Activated naive CD4-positive, alpha-beta T cell treated with anti-CD3 and anti-CD28 coated beads for 36 hours (primary cell): Measurements from ENCODE around the gene PTGIS. TPM values are rescaled to one million over a fixed set of nuclear protein-coding genes. Genes with fewer than 3 reads are reported as not detected.

ENCODE experiments used
- CTCF ChIA-PET: fragments of 350-600 bp; sonication (Branson Sonifier 250); formaldehyde crosslinking; loops from one replicate; lab custom pipeline; 2021; ENCODE audit warnings: antibody characterized with exemption; lab: Charles Lee
- DNase-seq: peaks from one replicate; pipeline ENCODE4 v3.0.0-alpha.2; 2020
- H3K27ac Mint-ChIP-seq: one replicate; pipeline ENCODE4 v1.8.0; 2021; ENCODE audit warnings: mild to moderate bottlenecking, mixed read lengths
- H3K27me3 Mint-ChIP-seq: one replicate; pipeline ENCODE4 v1.8.0; 2021; ENCODE audit warnings: low read depth, mixed read lengths
- H3K36me3 Mint-ChIP-seq: one replicate; pipeline ENCODE4 v1.8.0; 2021; ENCODE audit warnings: low read depth, mixed read lengths
- H3K4me1 Mint-ChIP-seq: one replicate; pipeline ENCODE4 v1.8.0; 2021; ENCODE audit warnings: low read depth, mixed read lengths
- H3K4me3 Mint-ChIP-seq: one replicate; pipeline ENCODE4 v1.8.0; 2021; ENCODE audit warnings: mild to moderate bottlenecking, moderate library complexity, mixed read lengths
- H3K9me3 Mint-ChIP-seq: one replicate; pipeline ENCODE4 v1.8.0; 2021; ENCODE audit warnings: mixed read lengths
- intact Hi-C: fragments of 100-400 bp; cut with micrococcal nuclease; formaldehyde crosslinking; loops from one replicate; pipeline ENCODE4 v1.15.1; 2023
- total RNA-seq, 2 experiments: library from RNA; stranded (reverse); gene quantifications; one replicate each; pipeline ENCODE4 v1.2.3, GENCODE V29; 2021

Gene PTGIS
- total RNA-seq, 2 experiments from 2014 or later: not detected

DNA sequence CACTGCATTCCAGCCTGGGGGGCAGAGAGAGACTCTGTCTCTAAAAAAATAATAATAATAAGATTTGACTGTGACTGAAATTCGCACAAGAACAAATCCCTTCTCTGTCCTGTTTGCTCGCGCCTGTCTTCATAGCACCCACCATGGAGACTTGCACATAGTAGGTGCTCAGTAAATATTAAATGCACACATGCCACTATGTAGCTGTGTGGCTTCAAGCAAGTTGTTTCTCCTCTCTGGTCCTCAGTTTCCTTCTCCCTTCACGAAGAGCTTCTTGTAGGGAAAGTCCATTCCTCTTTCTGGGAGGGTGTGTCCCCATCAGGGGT, 15.4 kb upstream of the PTGIS start:
- Mint-ChIP-seq H3K4me1 (no peaks in the 10 kb centered on the region), H3K27ac (no peak overlapping the region), H3K9me3 (peaks cover 5% of the 10 kb centered on the region), H3K4me3 (no peak overlapping the region), H3K27me3 (peaks cover 8% of the 10 kb centered on the region), H3K36me3 (no peaks in the 10 kb centered on the region)
- DNase-seq: no peak
- intact Hi-C loops: no loop called here
- CTCF ChIA-PET: no interaction called here

DNA sequence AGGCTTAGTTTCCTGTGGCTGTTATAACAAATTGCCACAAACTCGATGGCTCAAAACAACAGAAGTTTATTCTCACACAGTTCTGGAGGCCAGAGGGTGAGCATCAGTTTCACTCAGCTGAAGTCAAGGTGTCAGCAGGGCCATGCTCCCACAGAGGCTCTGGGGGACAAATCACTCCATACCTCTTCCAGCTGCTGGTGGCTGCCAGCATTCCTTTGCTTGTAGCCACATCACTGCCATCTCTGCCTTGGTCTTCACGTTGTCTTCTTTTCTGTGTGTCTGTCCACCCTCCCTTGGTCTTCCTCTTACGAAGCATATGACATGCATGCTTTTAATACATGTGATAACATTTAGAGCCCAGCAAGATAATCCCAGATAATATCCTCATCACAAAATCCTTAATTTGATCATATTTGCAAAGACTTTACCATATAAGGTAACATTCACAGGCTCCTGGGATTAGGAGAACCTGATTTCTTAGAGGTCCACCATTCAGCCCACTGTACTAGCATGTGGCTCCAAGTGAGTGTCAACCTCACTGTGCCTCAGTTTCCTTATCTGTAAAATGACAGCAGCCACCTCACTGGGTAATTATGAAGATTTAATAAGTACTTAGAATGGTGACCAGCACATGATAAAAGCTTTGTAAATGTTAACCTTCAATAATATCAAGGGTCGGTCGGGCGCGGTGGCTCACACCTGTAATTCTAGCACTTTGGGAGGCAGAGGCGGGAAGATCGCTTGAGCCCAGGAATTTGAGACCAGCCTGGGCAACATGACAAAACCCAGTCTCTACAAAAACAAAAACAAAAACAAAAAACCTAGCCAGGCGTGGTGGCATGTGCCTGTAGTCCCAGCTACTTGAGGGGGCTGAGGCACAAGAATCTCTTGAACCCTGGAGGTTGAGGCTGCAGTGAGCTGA, 14.7 kb upstream of the PTGIS start:
- Mint-ChIP-seq H3K27ac (no peak overlapping the region), H3K4me1 (no peaks in the 10 kb centered on the region), H3K36me3 (no peaks in the 10 kb centered on the region)

DNA sequence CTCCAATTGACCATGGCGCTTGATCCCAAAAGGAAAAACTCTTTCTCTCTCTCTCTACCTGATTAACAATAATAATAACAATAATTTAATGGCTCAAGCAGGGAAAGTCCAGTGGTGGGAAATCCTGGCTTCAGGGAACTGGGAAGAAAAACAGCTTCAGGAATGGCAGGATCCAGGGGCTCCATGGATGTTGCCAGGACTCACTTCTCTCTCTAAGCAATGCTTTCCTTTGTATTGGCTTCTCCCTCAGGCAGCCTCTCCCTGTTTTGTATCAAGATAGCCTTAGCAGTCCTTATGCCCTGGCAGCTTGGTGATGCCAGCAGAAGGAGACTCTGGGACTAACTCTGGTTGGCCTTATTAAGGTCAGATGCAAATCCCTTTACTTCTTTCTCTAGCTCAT, 13.5 kb upstream of the PTGIS start:
- CTCF ChIA-PET: no interaction called here
- no peak overlapping the region for H3K27ac Mint-ChIP-seq

More for the DNA sequence above, 14.7 kb upstream of the PTGIS start:
- DNase-seq: no peak
- Mint-ChIP-seq H3K9me3 (peaks cover 5% of the 10 kb centered on the region), H3K27me3 (peaks cover 8% of the 10 kb centered on the region), H3K4me3 (no peak overlapping the region)
- intact Hi-C loops: no loop called here
- CTCF ChIA-PET: interaction anchor here (0.8 kb wide), 1 partner anchor 26 kb away, joined by 4 read pairs; no protein-coding TSS in a partner anchor

DNA sequence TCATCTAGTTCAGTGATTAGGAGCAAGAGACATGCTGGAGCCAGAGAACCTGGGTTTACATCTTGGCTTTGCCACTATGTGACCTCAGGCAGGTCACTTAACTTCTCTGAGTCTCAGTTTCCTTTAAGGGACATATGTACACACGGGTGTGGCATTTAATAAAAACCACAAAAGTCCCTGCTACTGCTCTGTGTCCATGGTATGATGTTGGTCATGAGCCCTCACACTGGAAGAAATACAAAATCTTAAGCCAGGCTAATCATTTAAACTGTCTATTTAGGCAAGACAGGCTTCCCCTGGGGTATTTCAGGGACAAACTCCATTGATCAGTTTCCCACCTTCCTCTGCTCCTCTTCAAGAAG, 12.9 kb upstream of the PTGIS start:
- Mint-ChIP-seq H3K4me3 (no peak overlapping the region), H3K9me3 (peaks cover 9% of the 10 kb centered on the region), H3K27ac (no peak overlapping the region), H3K4me1 (no peaks in the 10 kb centered on the region), H3K27me3 (peaks cover 8% of the 10 kb centered on the region), H3K36me3 (no peaks in the 10 kb centered on the region)
- no peak for DNase-seq
- intact Hi-C loops: no loop called here
- CTCF ChIA-PET: no interaction called here

More for the DNA sequence above, 13.5 kb upstream of the PTGIS start:
- Mint-ChIP-seq H3K27me3 (peaks cover 8% of the 10 kb centered on the region), H3K9me3 (peaks cover 7% of the 10 kb centered on the region), H3K4me1 (no peaks in the 10 kb centered on the region), H3K36me3 (no peaks in the 10 kb centered on the region), H3K4me3 (no peak overlapping the region)
- intact Hi-C loops: no loop called here
- no peak for DNase-seq

DNA sequence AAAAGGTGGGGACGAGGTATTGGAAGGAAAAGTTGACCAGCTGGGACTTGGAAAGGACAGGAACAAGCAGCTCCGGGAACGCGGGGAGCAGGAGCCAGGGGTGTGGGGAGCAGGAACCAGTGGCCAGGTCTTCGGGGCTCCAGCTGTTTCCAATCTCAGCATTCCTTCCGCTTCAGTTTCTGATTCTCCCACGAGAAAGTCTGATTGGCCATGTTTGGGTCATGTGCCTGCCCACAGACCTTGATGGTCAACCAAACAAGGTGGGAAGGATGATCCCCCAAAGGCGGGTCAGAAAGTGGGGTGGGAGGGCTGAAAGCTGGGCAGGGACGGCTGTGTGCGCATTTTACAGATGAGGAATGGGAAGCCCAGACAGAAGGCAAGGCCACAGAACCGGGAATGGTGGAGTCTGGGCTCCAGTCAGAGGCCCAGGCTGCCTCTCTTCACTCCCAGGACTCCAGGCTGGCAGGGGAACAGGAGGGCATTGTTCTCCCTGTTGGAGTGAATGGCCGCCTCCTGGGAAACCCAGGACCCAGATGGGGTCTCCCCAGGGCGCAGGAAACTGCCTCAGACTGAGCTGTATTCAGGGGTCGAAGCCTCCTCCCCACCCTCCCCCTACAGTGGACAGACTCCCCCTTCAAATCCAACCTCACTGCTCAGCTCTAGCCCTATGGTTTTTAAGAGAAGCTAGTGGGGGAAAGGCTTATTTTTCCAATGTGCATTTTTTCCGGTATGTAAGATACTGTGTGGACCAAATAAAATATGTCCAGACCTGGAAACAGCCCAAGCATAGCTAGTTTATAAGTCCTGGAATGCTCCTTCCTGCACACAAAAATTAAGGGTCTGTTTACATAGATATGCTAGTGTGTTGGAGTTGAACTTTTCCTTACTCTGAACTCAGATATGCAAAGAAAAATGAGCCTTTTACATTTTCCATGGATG, 12.2 kb upstream of the PTGIS start:
- H3K27me3 Mint-ChIP-seq: peaks cover 8% of the 10 kb centered on the region
- peaks cover 9% of the 10 kb centered on the region for H3K9me3 Mint-ChIP-seq
- no peak overlapping the region for H3K27ac Mint-ChIP-seq
- no peaks in the 10 kb centered on the region for H3K36me3 Mint-ChIP-seq
- H3K4me3 Mint-ChIP-seq: no peak overlapping the region
- intact Hi-C loops: no loop called here
- no peak for DNase-seq
- H3K4me1 Mint-ChIP-seq: no peaks in the 10 kb centered on the region
- CTCF ChIA-PET: interaction anchor here (0.8 kb wide), 1 partner anchor 38 kb away, joined by 3 read pairs; no protein-coding TSS in a partner anchor

DNA sequence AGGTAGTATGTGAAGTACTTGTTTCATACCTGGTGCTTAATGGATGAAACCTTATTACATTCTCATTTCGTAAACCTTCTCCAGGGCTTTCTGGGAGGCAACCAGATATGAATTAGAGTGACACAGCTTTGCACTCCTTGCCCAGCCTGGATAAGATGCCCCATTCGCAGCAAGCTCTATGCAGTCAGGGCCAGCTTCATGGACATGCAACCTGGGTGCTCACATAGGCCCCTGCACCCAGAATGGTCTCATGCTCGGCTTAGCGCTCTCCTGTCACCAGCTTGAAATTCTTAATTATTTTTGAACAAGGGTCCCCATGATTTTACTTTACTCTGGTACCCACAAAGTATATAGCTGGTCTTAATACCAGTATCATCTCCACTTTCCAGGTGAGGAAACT, 11.3 kb upstream of the PTGIS start:
- intact Hi-C loops: no loop called here

DNA sequence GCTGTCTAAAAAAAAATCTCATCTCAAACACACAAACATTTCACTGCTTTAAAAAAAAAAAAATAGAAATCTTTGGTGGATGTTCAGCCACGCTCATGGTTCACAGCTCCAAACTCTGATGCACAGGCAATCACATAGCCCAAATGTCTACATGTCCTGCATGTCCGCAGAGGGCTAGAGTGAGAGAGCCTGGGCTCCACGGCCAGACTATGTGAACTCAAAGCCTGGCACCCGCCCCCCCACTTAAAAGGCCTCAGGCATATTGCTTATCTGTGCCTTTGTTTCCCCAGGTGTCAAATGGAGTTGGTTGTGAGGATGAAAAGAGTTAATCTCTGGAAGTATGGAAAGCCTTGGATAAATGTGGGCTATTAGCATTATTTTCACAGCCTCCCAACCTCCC, 10.5 kb upstream of the PTGIS start:
- no peak for DNase-seq
- no peaks in the 10 kb centered on the region for H3K36me3 Mint-ChIP-seq
- no peak overlapping the region for H3K4me3 Mint-ChIP-seq
- CTCF ChIA-PET: interaction anchor here (0.9 kb wide), 1 partner anchor 45 kb away, joined by 3 read pairs; no protein-coding TSS in a partner anchor
- H3K27ac Mint-ChIP-seq: no peak overlapping the region
- peaks cover 4% of the 10 kb centered on the region for H3K27me3 Mint-ChIP-seq
- H3K9me3 Mint-ChIP-seq: peaks cover 9% of the 10 kb centered on the region
- no peaks in the 10 kb centered on the region for H3K4me1 Mint-ChIP-seq
- intact Hi-C loops: no loop called here

More for the DNA sequence above, 11.3 kb upstream of the PTGIS start:
- peaks cover 4% of the 10 kb centered on the region for H3K27me3 Mint-ChIP-seq
- no peaks in the 10 kb centered on the region for H3K36me3 Mint-ChIP-seq
- peaks cover 9% of the 10 kb centered on the region for H3K9me3 Mint-ChIP-seq
- H3K27ac Mint-ChIP-seq: no peak overlapping the region
- no peak for DNase-seq
- no peak overlapping the region for H3K4me3 Mint-ChIP-seq
- H3K4me1 Mint-ChIP-seq: no peaks in the 10 kb centered on the region
- CTCF ChIA-PET: interaction anchor here (0.8 to 1.0 kb wide), 2 partner anchors 29 to 37 kb away, joined by 3 to 4 read pairs; no protein-coding TSS in a partner anchor

DNA sequence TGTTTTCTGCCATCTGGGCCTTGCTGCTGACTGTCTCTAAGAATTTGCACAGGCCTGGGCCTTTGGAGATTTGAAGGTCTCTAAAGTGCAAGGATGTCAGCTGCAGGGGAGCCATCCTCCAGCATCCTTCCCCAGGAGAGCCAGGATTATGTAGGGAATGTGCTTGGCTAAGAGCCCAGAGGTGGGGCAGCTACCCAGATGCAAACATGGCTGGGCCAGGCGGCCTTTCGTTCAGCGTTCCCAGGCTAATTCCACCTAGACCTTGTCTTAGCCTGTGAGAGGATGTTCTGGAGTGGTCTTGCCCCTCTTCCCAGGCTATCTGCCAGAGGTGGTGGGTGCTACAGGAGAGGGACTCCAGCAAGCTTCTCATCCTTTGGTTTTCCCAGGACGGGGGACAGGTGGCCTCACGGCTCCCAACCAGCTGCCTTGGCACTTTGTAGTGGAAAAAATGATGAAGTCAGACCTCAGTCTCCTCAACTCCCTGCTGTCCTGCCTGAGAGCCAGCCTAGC, 7.7 kb upstream of the PTGIS start:
- Mint-ChIP-seq H3K4me1 (no peaks in the 10 kb centered on the region), H3K36me3 (no peaks in the 10 kb centered on the region), H3K9me3 (peaks cover 4% of the 10 kb centered on the region), H3K27ac (no peak overlapping the region), H3K27me3 (peaks cover 4% of the 10 kb centered on the region), H3K4me3 (no peak overlapping the region)
- CTCF ChIA-PET: interaction anchor here (1.0 kb wide), 1 partner anchor 32 kb away, joined by 3 read pairs; no protein-coding TSS in a partner anchor
- DNase-seq: no peak
- intact Hi-C loops: no loop called here

DNA sequence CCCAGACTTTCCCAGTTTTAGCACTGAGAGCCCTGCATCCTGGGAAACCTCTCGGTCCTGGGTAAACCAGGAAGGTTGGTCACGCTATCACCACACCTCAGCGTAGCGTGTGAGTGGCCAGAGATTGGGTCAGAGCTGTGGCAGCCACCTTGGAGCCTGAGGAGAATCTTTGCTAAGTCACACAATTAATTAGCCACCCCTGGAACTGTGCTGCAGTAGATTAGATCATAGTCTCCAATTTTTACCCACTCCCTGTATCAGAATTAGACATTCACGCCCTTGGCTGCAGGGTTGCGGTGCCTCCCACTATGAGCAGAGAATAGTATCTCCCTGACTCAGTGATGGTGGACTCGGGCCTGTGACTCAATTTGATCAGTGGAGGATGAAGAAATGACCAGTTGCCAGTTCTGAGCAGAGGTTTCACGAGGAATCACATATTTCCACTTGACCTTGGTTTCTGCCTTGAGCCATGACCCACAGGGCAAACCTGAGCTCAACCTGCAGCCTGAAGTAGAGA, 6.0 kb upstream of the PTGIS start:
- Mint-ChIP-seq H3K4me1 (no peaks in the 10 kb centered on the region), H3K36me3 (no peaks in the 10 kb centered on the region), H3K27me3 (peaks cover 15% of the 10 kb centered on the region), H3K9me3 (peaks cover 4% of the 10 kb centered on the region), H3K4me3 (no peak overlapping the region), H3K27ac (no peak overlapping the region)
- DNase-seq: no peak
- intact Hi-C loops: no loop called here
- CTCF ChIA-PET: no interaction called here

DNA sequence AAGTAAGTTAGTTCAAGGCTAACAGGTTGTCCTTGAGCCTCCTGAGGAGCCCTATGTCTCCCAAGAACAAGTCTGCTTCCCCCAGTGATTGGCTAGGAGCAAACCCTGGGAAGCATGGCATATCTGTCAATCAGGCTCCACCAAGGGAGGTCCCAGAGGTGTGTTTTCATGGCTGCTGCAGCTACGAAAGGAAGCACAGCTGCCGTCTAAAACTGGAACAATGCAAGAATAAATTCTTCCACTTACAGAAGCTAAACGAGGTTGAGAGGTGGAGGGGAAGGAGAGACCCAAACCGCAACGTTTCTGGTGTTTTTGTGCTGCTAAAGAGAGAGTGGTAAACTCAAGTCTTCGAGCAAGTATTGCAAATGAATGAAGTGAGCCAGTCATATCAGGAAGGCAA, 4.9 kb upstream of the PTGIS start:
- H3K4me3 Mint-ChIP-seq: no peak overlapping the region
- CTCF ChIA-PET: no interaction called here

DNA sequence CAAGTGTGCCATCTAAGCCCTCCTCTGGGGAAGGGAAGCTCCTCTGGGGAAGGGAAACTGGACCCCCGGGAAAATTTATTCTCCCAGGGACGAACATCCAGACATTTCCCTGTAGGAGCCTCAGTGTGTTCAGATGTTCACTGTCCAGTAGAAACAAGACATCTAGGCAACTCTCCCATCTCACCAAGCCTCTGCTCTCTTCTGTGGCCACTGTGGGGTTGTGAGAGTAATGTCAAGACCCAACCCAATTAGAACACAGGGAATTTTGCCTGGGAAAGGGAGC, 3.6 kb upstream of the PTGIS start:
- Mint-ChIP-seq H3K27me3 (peaks cover 30% of the 10 kb centered on the region), H3K9me3 (peaks cover 2% of the 10 kb centered on the region), H3K27ac (no peak overlapping the region), H3K36me3 (no peaks in the 10 kb centered on the region), H3K4me3 (no peak overlapping the region), H3K4me1 (peaks cover 3% of the 10 kb centered on the region)
- CTCF ChIA-PET: no interaction called here
- intact Hi-C loops: no loop called here
- DNase-seq: no peak

More for the DNA sequence above, 4.9 kb upstream of the PTGIS start:
- Mint-ChIP-seq H3K9me3 (peaks cover 4% of the 10 kb centered on the region), H3K27me3 (peaks cover 22% of the 10 kb centered on the region), H3K36me3 (no peaks in the 10 kb centered on the region), H3K27ac (no peak overlapping the region), H3K4me1 (peaks cover 3% of the 10 kb centered on the region)
- intact Hi-C loops: no loop called here
- DNase-seq: no peak
